SK-N-SH (cell line): ENCODE data around the gene FGD6.
"Not testable (repeated sequence)": the region's sequence is repeated elsewhere in the genome, so short reads cannot be mapped to it uniquely, and the experiment has no call there.

Experiments used
- CTCF ChIP-seq: fragments of 200-600 bp; sonication (generic); IDR thresholded peaks from 2 replicates; pipeline ENCODE4 v1.6.1; 2017; ENCODE audit warnings: antibody characterized with exemption, mild to moderate bottlenecking, moderate library complexity
- EZH2phosphoT487 ChIP-seq: fragments of 200-600 bp; sonication (generic); IDR thresholded peaks from 2 replicates; pipeline ENCODE4 v1.6.1; 2017; ENCODE audit warnings: low read depth, mixed run types, mild to moderate bottlenecking, antibody characterized with exemption, moderate library complexity, borderline replicate concordance
- GABPA ChIP-seq: IDR thresholded peaks from 2 replicates; pipeline ENCODE4 v1.4.0; 2012; ENCODE audit warnings: low read depth, mild to moderate bottlenecking
- POLR2AphosphoS5 ChIP-seq: IDR thresholded peaks from 2 replicates; pipeline ENCODE4 v1.6.1; 2012; ENCODE audit warnings: low read depth, low read length
- SIN3A ChIP-seq: IDR thresholded peaks from 2 replicates; pipeline ENCODE4 v1.6.1; 2012; ENCODE audit warnings: low read depth, mild to moderate bottlenecking, low read length, moderate library complexity, borderline replicate concordance
- TCF12 ChIP-seq: IDR thresholded peaks from 2 replicates; pipeline ENCODE4 v1.4.0; 2012

- not testable (repeated sequence) for TF ChIP-seq POLR2AphosphoS5, CTCF, TCF12, EZH2phosphoT487, SIN3A, GABPA
These were observed 79.2 kb downstream of the FGD6 start for GRCh38 chr12:95138031-95138430.
